ENCODE measurements around the gene MGAT5B. TPM values are rescaled to one million over a fixed set of nuclear protein-coding genes. Genes with fewer than 3 reads are reported as not detected.

Gene MGAT5B
- total and polyA plus RNA-seq, 4 donors = 0.02 to 0.25 TPM; not detected in 2

DNA sequence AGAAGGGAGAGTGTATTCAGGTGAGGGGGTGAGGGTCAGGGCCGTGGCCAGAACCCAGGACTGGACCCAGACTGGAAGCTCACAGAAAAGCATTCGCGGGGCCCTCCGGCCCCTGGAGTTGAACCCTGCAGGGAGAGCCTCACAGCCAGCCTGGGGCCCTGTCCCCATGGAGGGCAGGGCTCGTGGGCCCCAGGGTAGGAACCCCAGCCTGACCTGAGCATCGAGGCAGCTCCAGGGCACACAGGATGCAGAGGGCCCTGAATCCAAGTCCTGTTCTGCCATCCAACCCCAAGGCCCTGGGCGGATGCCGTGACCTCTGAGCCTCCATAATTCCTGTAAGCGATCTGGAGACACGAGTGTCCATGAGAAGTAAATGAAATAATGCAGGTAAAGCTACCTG is 79.1 kb downstream of the MGAT5B start:
- Histone ChIP-seq H3K4me3 (ENCODE audit: low read depth in 1 of 3, low read length in 3 of 3) (no peak overlapping the region), H3K36me3 (ENCODE audit: control insufficient read depth in 4 of 4, insufficient read depth in 3 of 4, low read depth in 1 of 4, low read length in 3 of 4) (no peaks in the 10 kb centered on the region), H3K27ac (ENCODE audit: low read depth in 1 of 2, low read length in 2 of 2) (no peak overlapping the region), H3K9ac (ENCODE audit: low read depth in 1 of 2, low read length in 2 of 2) (no peak overlapping the region), H3K4me1 (ENCODE audit: control insufficient read depth in 4 of 4, insufficient read depth in 4 of 4, low read length in 3 of 4) (no peaks in the 10 kb centered on the region), H3K9me3 (ENCODE audit: control insufficient read depth in 4 of 4, low read length in 3 of 4) (no peaks in the 10 kb centered on the region), H3K27me3 (ENCODE audit: control insufficient read depth in 4 of 4, insufficient read depth in 4 of 4, low read length in 3 of 4) (peaks cover 0 to 2% (median under 1%) of the 10 kb centered on the region in 4 donors)
- WGBS = 94% methylated on average over 10 of the region's 10 CpGs
- TF ChIP-seq, protein P1, sequence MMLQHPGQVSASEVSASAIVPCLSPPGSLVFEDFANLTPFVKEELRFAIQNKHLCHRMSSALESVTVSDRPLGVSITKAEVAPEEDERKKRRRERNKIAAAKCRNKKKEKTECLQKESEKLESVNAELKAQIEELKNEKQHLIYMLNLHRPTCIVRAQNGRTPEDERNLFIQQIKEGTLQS (IDR thresholded peaks at IDR 0.05) = no peak
- TF ChIP-seq, protein P2, sequence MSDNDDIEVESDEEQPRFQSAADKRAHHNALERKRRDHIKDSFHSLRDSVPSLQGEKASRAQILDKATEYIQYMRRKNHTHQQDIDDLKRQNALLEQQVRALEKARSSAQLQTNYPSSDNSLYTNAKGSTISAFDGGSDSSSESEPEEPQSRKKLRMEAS (IDR thresholded peaks at IDR 0.05) = no peak
- no peak for TF ChIP-seq NR2F2 (IDR thresholded peaks at IDR 0.05)
- no peak for TF ChIP-seq EGR1 (IDR thresholded peaks at IDR 0.05; ENCODE audit: low read depth in 2 of 2)
- TF ChIP-seq, protein P3, sequence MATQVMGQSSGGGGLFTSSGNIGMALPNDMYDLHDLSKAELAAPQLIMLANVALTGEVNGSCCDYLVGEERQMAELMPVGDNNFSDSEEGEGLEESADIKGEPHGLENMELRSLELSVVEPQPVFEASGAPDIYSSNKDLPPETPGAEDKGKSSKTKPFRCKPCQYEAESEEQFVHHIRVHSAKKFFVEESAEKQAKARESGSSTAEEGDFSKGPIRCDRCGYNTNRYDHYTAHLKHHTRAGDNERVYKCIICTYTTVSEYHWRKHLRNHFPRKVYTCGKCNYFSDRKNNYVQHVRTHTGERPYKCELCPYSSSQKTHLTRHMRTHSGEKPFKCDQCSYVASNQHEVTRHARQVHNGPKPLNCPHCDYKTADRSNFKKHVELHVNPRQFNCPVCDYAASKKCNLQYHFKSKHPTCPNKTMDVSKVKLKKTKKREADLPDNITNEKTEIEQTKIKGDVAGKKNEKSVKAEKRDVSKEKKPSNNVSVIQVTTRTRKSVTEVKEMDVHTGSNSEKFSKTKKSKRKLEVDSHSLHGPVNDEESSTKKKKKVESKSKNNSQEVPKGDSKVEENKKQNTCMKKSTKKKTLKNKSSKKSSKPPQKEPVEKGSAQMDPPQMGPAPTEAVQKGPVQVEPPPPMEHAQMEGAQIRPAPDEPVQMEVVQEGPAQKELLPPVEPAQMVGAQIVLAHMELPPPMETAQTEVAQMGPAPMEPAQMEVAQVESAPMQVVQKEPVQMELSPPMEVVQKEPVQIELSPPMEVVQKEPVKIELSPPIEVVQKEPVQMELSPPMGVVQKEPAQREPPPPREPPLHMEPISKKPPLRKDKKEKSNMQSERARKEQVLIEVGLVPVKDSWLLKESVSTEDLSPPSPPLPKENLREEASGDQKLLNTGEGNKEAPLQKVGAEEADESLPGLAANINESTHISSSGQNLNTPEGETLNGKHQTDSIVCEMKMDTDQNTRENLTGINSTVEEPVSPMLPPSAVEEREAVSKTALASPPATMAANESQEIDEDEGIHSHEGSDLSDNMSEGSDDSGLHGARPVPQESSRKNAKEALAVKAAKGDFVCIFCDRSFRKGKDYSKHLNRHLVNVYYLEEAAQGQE (IDR thresholded peaks at IDR 0.05) = no peak
- TF ChIP-seq RXRA (IDR thresholded peaks at IDR 0.05) = no peak
- TF ChIP-seq GABPA (IDR thresholded peaks at IDR 0.05 in 1 of 2, conservative IDR thresholded peaks at IDR 0.05 in 1 of 2) = no peak
- TF ChIP-seq HNF4A (conservative IDR thresholded peaks at IDR 0.05) = no peak
- TF ChIP-seq YY1 (IDR thresholded peaks at IDR 0.05) = no peak
- TF ChIP-seq JUND (IDR thresholded peaks at IDR 0.05) = no peak
- TF ChIP-seq RAD21 (IDR thresholded peaks at IDR 0.05) = no peak
- TF ChIP-seq HNF4G (IDR thresholded peaks at IDR 0.05) = no peak
- no peak for TF ChIP-seq SP1 (IDR thresholded peaks at IDR 0.05)
- TF ChIP-seq TAF1 (conservative IDR thresholded peaks at IDR 0.05) = no peak
- no peak for DNase-seq (ENCODE audit: low spot score)

DNA sequence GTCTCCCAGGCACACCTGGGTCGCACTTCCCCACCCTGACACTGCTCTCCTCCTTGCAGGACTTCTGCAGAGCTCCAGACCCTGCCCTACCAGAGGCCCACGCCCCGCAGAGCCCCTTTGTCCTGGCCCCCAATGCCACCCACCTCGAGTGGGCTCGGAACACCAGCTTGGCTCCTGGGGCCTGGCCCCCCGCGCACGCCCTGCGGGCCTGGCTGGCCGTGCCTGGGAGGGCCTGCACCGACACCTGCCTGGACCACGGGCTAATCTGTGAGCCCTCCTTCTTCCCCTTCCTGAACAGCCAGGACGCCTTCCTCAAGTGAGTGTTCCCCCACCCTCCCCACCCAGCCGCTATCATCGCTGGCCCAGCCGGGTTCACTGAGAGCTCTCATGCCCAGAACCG is 79.6 kb downstream of the MGAT5B start:
- 76% methylated on average over 17 of the region's 17 CpGs for WGBS
- DNase-seq (ENCODE audit: low spot score) = no peak
- no peak overlapping the region for H3K27ac ChIP-seq (ENCODE audit: low read depth in 1 of 2, low read length in 2 of 2)
- H3K9ac ChIP-seq (ENCODE audit: low read depth in 1 of 2, low read length in 2 of 2) = no peak overlapping the region
- peaks cover 0 to 2% (median under 1%) of the 10 kb centered on the region in 4 donors for H3K27me3 ChIP-seq (ENCODE audit: control insufficient read depth in 4 of 4, insufficient read depth in 4 of 4, low read length in 3 of 4)
- no peaks in the 10 kb centered on the region for H3K36me3 ChIP-seq (ENCODE audit: control insufficient read depth in 4 of 4, insufficient read depth in 3 of 4, low read depth in 1 of 4, low read length in 3 of 4)
- H3K4me1 ChIP-seq (ENCODE audit: control insufficient read depth in 4 of 4, insufficient read depth in 4 of 4, low read length in 3 of 4) = no peaks in the 10 kb centered on the region
- no peaks in the 10 kb centered on the region for H3K9me3 ChIP-seq (ENCODE audit: control insufficient read depth in 4 of 4, low read length in 3 of 4)
- no peak overlapping the region for H3K4me3 ChIP-seq (ENCODE audit: low read depth in 1 of 3, low read length in 3 of 3)
- TF ChIP-seq, protein P1 (IDR thresholded peaks at IDR 0.05) = no peak

DNA sequence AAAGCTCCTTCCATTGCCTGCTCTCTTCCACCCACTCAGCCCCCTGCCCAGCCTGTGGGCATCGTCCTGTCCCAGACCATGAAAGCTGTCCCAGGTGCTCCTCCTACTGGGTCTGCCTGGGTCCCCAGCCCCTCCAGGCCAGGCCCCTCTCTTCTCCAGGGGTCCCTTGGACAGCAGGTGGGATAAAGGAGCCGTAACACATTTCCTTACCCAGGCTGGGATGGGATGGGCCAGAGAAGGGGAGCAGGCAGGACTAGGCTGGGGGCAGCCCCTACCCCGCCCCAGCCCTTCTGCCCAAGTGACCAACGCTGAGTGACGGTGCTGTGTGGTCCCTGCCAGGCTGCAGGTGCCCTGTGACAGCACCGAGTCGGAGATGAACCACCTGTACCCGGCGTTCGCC is 80.1 kb downstream of the MGAT5B start:
- H3K27ac ChIP-seq (ENCODE audit: low read depth in 1 of 2, low read length in 2 of 2) = no peak overlapping the region
- H3K9ac ChIP-seq (ENCODE audit: low read depth in 1 of 2, low read length in 2 of 2) = no peak overlapping the region
- DNase-seq (ENCODE audit: low spot score) = no peak
- TF ChIP-seq, protein P3 (IDR thresholded peaks at IDR 0.05) = no peak
- TF ChIP-seq EGR1 (IDR thresholded peaks at IDR 0.05; ENCODE audit: low read depth in 2 of 2) (no peak), SP1 (IDR thresholded peaks at IDR 0.05) (no peak), NR2F2 (IDR thresholded peaks at IDR 0.05) (no peak)
- WGBS = 92% methylated on average over 10 of the region's 10 CpGs
- H3K36me3 ChIP-seq (ENCODE audit: control insufficient read depth in 4 of 4, insufficient read depth in 3 of 4, low read depth in 1 of 4, low read length in 3 of 4) = no peaks in the 10 kb centered on the region
- peaks cover 0 to 2% (median 0%) of the 10 kb centered on the region in 4 donors for H3K27me3 ChIP-seq (ENCODE audit: control insufficient read depth in 4 of 4, insufficient read depth in 4 of 4, low read length in 3 of 4)
- H3K9me3 ChIP-seq (ENCODE audit: control insufficient read depth in 4 of 4, low read length in 3 of 4) = no peaks in the 10 kb centered on the region
- H3K4me3 ChIP-seq (ENCODE audit: low read depth in 1 of 3, low read length in 3 of 3) = no peak overlapping the region
- no peaks in the 10 kb centered on the region for H3K4me1 ChIP-seq (ENCODE audit: control insufficient read depth in 4 of 4, insufficient read depth in 4 of 4, low read length in 3 of 4)
